Stomach (tissue), 4 donors: ENCODE measurements around the gene WDR93.

Experiments
- CTCF ChIP-seq, 7 experiments: fragments of 450-650 bp in 4 of 7; fragments of 200-600 bp in 3 of 7; sonication (generic) in 3 of 7; IDR thresholded peaks; one replicate each; pipeline ENCODE4 v1.5.1; 2016 to 2019; ENCODE audit warnings: antibody characterized with exemption in 7 of 7, control low read depth in 2 of 7, mild to moderate bottlenecking in 1 of 7
- EP300 ChIP-seq: sonication (generic); formaldehyde crosslinking; IDR thresholded peaks from one replicate; pipeline ENCODE4 v1.6.1; 2017; ENCODE audit warnings: antibody characterized with exemption
- POLR2A ChIP-seq, 4 donors: fragments of 450-650 bp; IDR thresholded peaks; one replicate each; pipeline ENCODE4 v1.6.1; 2016; ENCODE audit warnings: antibody characterized with exemption in 4 of 4, control low read depth in 2 of 4, mild to moderate bottlenecking in 1 of 4, moderate library complexity in 1 of 4
- POLR2AphosphoS5 ChIP-seq, 3 donors: sonication (generic); formaldehyde crosslinking; IDR thresholded peaks; one replicate each; pipeline ENCODE4 v1.6.1; 2016; ENCODE audit warnings: antibody characterized with exemption in 3 of 3

GRCh38 chr15:89749951-89750559 is 59.4 kb downstream of the WDR93 start:
- TF ChIP-seq CTCF (IDR thresholded peaks at IDR 0.05) (no peak), POLR2AphosphoS5 (IDR thresholded peaks at IDR 0.05) (no peak), EP300 (no peak), POLR2A (IDR thresholded peaks at IDR 0.05) (no peak)
